ES-I3 (cell line): ENCODE results near the gene TMEM117.
A peak's percentile ranks its signal among the peaks of the same experiment; 100 is the strongest.

Source experiments
- H3K36me3 ChIP-seq: 2 replicates; pipeline ENCODE4 v1.6.1; 2013; ENCODE audit warnings: mild to moderate bottlenecking, low read length, control low read depth, moderate library complexity; ENCODE audit not compliant: insufficient read depth
- H3K4me1 ChIP-seq: 2 replicates; pipeline ENCODE4 v1.6.1; 2013; ENCODE audit warnings: mild to moderate bottlenecking, control low read depth, low read length; ENCODE audit not compliant: insufficient read depth
- H3K9ac ChIP-seq: 2 replicates; pipeline ENCODE4 v1.6.1; 2013; ENCODE audit warnings: low read depth, mild to moderate bottlenecking, low read length, moderate library complexity
- H3K9me3 ChIP-seq: 2 replicates; pipeline ENCODE4 v1.6.1; 2013; ENCODE audit warnings: mild to moderate bottlenecking, low read length, moderate library complexity; ENCODE audit not compliant: control insufficient read depth, insufficient read depth

The TMEM117 gene

GRCh38 chr12:43884683-43885410, 49.0 kb downstream of the TMEM117 start:
- Histone ChIP-seq H3K36me3 (no peaks in the 10 kb centered on the region), H3K4me1 (peaks cover 5% of the 10 kb centered on the region), H3K9ac (no peak overlapping the region), H3K9me3 (no peaks in the 10 kb centered on the region)

DNA sequence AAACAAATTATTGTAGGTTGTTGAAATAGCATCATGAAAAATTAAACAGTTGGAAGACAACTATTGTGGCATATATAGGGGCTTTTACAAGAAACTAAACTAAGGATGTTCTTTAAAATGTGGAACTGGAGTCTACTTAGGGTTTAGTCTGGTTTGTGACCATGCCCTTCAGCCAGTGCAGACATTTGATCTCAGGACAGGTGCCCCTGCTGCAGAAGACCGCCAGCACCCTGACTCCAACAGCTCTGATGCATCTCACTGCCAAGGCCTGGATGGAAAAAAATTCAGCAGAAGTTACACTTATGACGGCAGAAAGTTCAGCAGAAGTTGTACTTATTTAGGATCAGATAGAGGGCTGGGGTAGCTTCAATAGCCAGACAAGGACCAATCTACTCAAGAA, 51.5 kb downstream of the TMEM117 start:
- Histone ChIP-seq H3K4me1 (peaks cover 5% of the 10 kb centered on the region), H3K9ac (no peak overlapping the region), H3K9me3 (peaks cover 5% of the 10 kb centered on the region), H3K36me3 (no peaks in the 10 kb centered on the region)

- no peaks in the 10 kb centered on the region for H3K4me1 ChIP-seq
- peaks cover 5% of the 10 kb centered on the region for H3K9me3 ChIP-seq
- no peaks in the 10 kb centered on the region for H3K36me3 ChIP-seq
- H3K9ac ChIP-seq, result no peak overlapping the region
Measured at GRCh38 chr12:43891856-43892574, 56.1 kb downstream of the TMEM117 start.

- Histone ChIP-seq H3K9me3 (peaks cover 5% of the 10 kb centered on the region), H3K4me1 (no peaks in the 10 kb centered on the region; the same call in 1 of the 2 replicates), H3K36me3 (no peaks in the 10 kb centered on the region)
Measured at GRCh38 chr12:43893670-43894069, 57.8 kb downstream of the TMEM117 start.

GRCh38 chr12:43895580-43896206, 59.8 kb downstream of the TMEM117 start:
- H3K36me3 ChIP-seq, result no peaks in the 10 kb centered on the region

More at GRCh38 chr12:43893670-43894069, 57.8 kb downstream of the TMEM117 start:
- H3K9ac ChIP-seq, result no peak overlapping the region

DNA sequence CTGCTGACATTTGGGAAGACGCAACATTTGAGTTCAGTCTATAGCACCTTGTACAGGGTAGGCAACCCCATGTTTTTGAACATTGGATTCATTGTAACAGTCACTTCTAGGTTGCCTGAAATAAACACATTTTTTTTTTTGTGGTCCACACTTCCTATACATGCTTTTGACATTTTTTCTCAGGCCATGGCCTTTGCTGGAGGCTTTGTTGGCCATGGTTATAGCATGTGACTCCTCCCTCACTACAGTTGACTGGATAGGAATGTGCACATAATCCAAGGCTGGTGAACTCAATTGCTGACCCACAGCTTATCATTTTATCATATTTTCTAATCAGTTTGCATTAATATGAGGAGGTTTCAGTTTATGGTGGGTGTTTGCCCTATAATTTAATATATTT, 60.6 kb downstream of the TMEM117 start:
- Histone ChIP-seq H3K36me3 (no peaks in the 10 kb centered on the region), H3K4me1 (peaks cover 9% of the 10 kb centered on the region; the same call in 1 of the 2 replicates), H3K9ac (no peak overlapping the region), H3K9me3 (peaks cover 5% of the 10 kb centered on the region)

More at GRCh38 chr12:43895580-43896206, 59.8 kb downstream of the TMEM117 start:
- Histone ChIP-seq H3K9me3 (peaks cover 5% of the 10 kb centered on the region), H3K9ac (no peak overlapping the region), H3K4me1 (peaks cover 9% of the 10 kb centered on the region; the same call in 1 of the 2 replicates)

- no peak overlapping the region for H3K9ac ChIP-seq
- H3K9me3 ChIP-seq, result no peaks in the 10 kb centered on the region; the same call in 1 of the 2 replicates
- peaks cover 9% of the 10 kb centered on the region; the same call in 1 of the 2 replicates for H3K4me1 ChIP-seq
- H3K36me3 ChIP-seq, result no peaks in the 10 kb centered on the region
Measured at GRCh38 chr12:43898474-43898873, 62.6 kb downstream of the TMEM117 start.

- Histone ChIP-seq H3K9ac (no peak overlapping the region), H3K9me3 (no peaks in the 10 kb centered on the region; the same call in 1 of the 2 replicates), H3K4me1 (peaks cover 9% of the 10 kb centered on the region; the same call in 1 of the 2 replicates)
Measured at GRCh38 chr12:43899574-43899973, 63.7 kb downstream of the TMEM117 start.

DNA sequence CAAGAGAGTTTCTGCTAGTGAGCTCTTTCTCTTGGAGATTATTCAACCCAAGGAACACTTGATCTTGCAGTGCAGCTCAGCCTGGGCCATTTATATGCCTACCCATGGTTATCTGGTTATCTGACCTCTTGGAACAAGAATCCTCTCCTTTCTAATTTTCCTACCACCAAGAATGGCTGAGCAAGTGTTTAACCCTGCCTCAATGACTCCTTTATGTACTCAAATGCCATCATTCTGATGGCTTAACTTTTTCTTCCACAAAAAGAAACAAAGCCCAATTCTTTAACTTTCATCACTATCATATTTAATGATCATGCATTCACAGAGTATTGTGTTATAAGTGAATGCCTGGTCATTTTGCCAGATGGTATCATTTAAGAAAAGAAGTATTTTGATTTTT, 67.8 kb downstream of the TMEM117 start:
- H3K9ac ChIP-seq, result no peak overlapping the region
- peaks cover 9% of the 10 kb centered on the region; the same call in 1 of the 2 replicates for H3K4me1 ChIP-seq
- H3K9me3 ChIP-seq, result no peaks in the 10 kb centered on the region
- H3K36me3 ChIP-seq, result no peaks in the 10 kb centered on the region; the same call in 1 of the 2 replicates

More at GRCh38 chr12:43899574-43899973, 63.7 kb downstream of the TMEM117 start:
- H3K36me3 ChIP-seq, result no peaks in the 10 kb centered on the region

DNA sequence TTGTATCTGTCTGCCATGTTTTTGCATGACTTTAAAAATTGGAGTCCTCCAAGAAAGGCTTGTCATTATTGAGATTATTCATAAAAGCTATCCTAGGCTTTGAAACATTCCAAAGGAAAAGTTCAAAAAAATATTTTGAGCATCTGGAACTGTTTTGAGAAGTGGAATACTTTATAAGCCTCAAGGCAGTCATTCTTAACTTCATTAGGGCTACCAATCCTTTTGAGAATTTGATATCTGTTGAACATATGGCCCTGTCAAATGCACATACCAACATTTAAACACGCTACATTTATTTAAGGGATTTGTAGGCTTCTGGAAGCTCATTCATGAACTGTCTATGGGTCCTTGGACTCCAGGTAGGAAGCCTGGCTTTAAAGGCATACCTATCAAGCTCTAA, 77.0 kb downstream of the TMEM117 start:
- H3K36me3 ChIP-seq, result no peaks in the 10 kb centered on the region
- H3K9ac ChIP-seq, result no peak overlapping the region
- no peaks in the 10 kb centered on the region for H3K4me1 ChIP-seq
- H3K9me3 ChIP-seq, result no peaks in the 10 kb centered on the region

DNA sequence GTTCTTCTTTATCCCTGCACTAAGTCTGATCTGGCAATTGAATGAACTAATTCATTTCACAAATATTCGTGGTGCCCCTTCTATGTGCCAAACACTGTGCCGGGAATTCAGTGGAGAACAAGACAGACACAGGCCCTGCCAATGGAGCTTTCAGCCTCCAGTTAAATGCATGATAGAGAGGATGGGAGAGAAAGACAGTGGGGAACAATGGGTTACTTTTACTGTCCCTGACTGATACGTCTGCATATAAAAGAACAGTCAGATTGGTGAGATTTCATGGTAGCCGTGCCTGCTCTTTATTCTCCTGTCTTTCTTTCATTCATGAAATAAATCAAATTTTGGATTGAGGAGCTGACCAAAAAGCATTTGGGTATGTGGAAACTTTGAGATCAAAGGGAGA, 78.5 kb downstream of the TMEM117 start:
- no peaks in the 10 kb centered on the region for H3K9me3 ChIP-seq
- H3K9ac ChIP-seq, result no peak overlapping the region
- no peaks in the 10 kb centered on the region for H3K4me1 ChIP-seq
- H3K36me3 ChIP-seq, result no peaks in the 10 kb centered on the region

DNA sequence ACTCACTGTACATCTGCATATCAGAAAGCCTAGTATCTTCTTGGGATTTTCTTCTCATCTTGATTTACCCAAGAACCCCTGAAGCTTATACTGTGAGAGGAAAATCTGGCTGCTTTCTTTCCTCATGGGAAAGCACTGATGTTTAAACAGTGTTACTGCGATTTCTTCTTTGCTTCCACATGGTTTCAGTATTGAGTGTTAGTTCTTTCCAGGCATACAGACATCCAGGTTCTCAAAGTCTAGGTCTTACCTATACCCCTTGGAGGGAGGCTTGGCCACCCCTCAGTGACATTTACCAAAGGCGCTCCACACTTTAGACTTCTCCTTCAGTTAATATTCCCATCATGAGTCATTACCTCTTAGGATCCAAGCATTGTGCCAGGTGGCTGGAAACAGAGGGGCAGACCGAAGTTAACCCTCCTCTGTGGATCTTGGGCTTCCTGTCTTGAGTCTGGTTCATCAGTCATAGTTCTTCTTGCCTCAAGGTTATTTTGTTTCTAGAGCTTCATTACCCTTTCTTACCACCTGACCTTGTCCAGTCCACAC, 79.1 kb downstream of the TMEM117 start:
- H3K9me3 ChIP-seq, result no peaks in the 10 kb centered on the region
- no peaks in the 10 kb centered on the region for H3K4me1 ChIP-seq
- no peaks in the 10 kb centered on the region for H3K36me3 ChIP-seq
- no peak overlapping the region for H3K9ac ChIP-seq

GRCh38 chr12:43917896-43918295, 82.0 kb downstream of the TMEM117 start:
- Histone ChIP-seq H3K36me3 (no peaks in the 10 kb centered on the region), H3K4me1 (peaks cover 17% of the 10 kb centered on the region), H3K9ac (no peak overlapping the region), H3K9me3 (no peaks in the 10 kb centered on the region)

GRCh38 chr12:43921666-43922337, 85.9 kb downstream of the TMEM117 start:
- Histone ChIP-seq H3K9me3 (no peaks in the 10 kb centered on the region), H3K4me1 (peaks cover 20% of the 10 kb centered on the region), H3K36me3 (no peaks in the 10 kb centered on the region), H3K9ac (0 out of 2 replicates have a peak overlapping the region, but pooled peaks have one; percentile 5)
